IMR-90 (cell line): ENCODE results near the gene DRC3. TPM values are rescaled to one million over a fixed set of nuclear protein-coding genes. Genes with fewer than 3 reads are reported as not detected.

Experiments
- ATAC-seq: fragments of 200-7000 bp; cut with Tn5 transposase; 2 replicates; pipeline ENCODE4 v1.9.1; 2020; ENCODE audit warnings: low read depth, mild to moderate bottlenecking, moderate library complexity
- BruUV-seq: library from RNA; stranded (reverse); fragments of 400-500 nt; replicated peaks from 2 replicates; lab custom pipeline; 2021; lab: Mats Ljungman, UMichigan
- CTCF ChIA-PET: fragments of 300-600 bp; formaldehyde crosslinking; extraction: SDS; loops from one replicate; lab custom pipeline; 2021; ENCODE audit warnings: antibody characterized with exemption; lab: Yijun Ruan, JAX
- POLR2A ChIA-PET: fragments of 300-600 bp; sonication (Branson Sonifier 250); formaldehyde crosslinking; loops from one replicate; lab custom pipeline; 2022; ENCODE audit warnings: antibody characterized with exemption; ENCODE audit not compliant: unreplicated experiment; lab: Charles Lee
- DNase-seq: peaks from one replicate; pipeline ENCODE4 v3.0.0; 2013
- H2AFZ ChIP-seq: replicated peaks from 2 replicates; pipeline ENCODE3; 2013; ENCODE audit warnings: low read length, mild to moderate bottlenecking; ENCODE audit not compliant: poor library complexity
- H2AK5ac ChIP-seq: 2 replicates; pipeline ENCODE4 v1.6.1; 2013; ENCODE audit warnings: low read depth, low read length, inconsistent platforms
- H2AK9ac ChIP-seq: replicated peaks from 2 replicates; pipeline ENCODE3; 2013; ENCODE audit warnings: mild to moderate bottlenecking, low read depth, low read length, moderate library complexity; ENCODE audit not compliant: poor library complexity
- H2BK120ac ChIP-seq: 2 replicates; pipeline ENCODE4 v1.6.1; 2013; ENCODE audit warnings: low read depth, low read length, inconsistent platforms
- H2BK15ac ChIP-seq: 3 replicates; pipeline ENCODE4 v1.6.1; 2013; ENCODE audit warnings: low read depth, low read length, inconsistent platforms
- H2BK20ac ChIP-seq: 2 replicates; pipeline ENCODE4 v1.6.1; 2013; ENCODE audit warnings: low read depth, mild to moderate bottlenecking, inconsistent platforms, low read length, moderate library complexity
- H2BK5ac ChIP-seq: 2 replicates; pipeline ENCODE4 v1.6.1; 2013; ENCODE audit warnings: mild to moderate bottlenecking, low read depth, low read length, inconsistent platforms; ENCODE audit not compliant: poor library complexity, severe bottlenecking
- H3K14ac ChIP-seq: replicated peaks from 2 replicates; pipeline ENCODE4 v1.6.1; 2013; ENCODE audit warnings: low read depth, low read length, inconsistent platforms
- H3K18ac ChIP-seq: 2 replicates; pipeline ENCODE4 v1.6.1; 2013; ENCODE audit warnings: low read depth, low read length, control low read depth
- H3K23ac ChIP-seq: 2 replicates; pipeline ENCODE4 v1.6.1; 2013; ENCODE audit warnings: low read depth, low read length, inconsistent platforms
- H3K27ac ChIP-seq: 2 replicates; pipeline ENCODE4 v1.5.1; 2013; ENCODE audit warnings: mild to moderate bottlenecking, control low read depth, low read length; ENCODE audit not compliant: insufficient read depth
- H3K27me3 ChIP-seq: 2 replicates; pipeline ENCODE4 v1.6.1; 2013; ENCODE audit warnings: low read length; ENCODE audit not compliant: control insufficient read depth, insufficient read depth
- H3K36me3 ChIP-seq: 2 replicates; pipeline ENCODE4 v1.6.1; 2013; ENCODE audit warnings: low read length, mixed read lengths; ENCODE audit not compliant: control insufficient read depth, insufficient read depth
- H3K4ac ChIP-seq: 2 replicates; pipeline ENCODE4 v1.6.1; 2013; ENCODE audit warnings: low read depth, low read length, inconsistent platforms
- H3K4me1 ChIP-seq: 2 replicates; pipeline ENCODE4 v1.6.1; 2013; ENCODE audit warnings: low read length, mixed read lengths; ENCODE audit not compliant: control insufficient read depth, insufficient read depth
- H3K4me2 ChIP-seq: 2 replicates; pipeline ENCODE4 v1.6.1; 2013; ENCODE audit warnings: low read depth, mild to moderate bottlenecking, control low read depth, low read length, moderate library complexity
- H3K4me3 ChIP-seq: 2 replicates; pipeline ENCODE4 v1.5.1; 2013; ENCODE audit warnings: low read depth, mild to moderate bottlenecking, control low read depth, low read length, moderate library complexity; ENCODE audit not compliant: insufficient read depth
- H3K56ac ChIP-seq: 2 replicates; pipeline ENCODE4 v1.6.1; 2013; ENCODE audit warnings: low read length, inconsistent platforms; ENCODE audit not compliant: insufficient read depth; ENCODE audit errors: extremely low read depth
- H3K79me1 ChIP-seq, 2 experiments: 2 replicates each; pipeline ENCODE4 v1.6.1; 2013; ENCODE audit warnings: low read length in 2 of 2, inconsistent platforms in 1 of 2, low read depth in 1 of 2
- H3K9ac ChIP-seq: 2 replicates; pipeline ENCODE4 v1.6.1; 2013; ENCODE audit warnings: low read depth, low read length, control low read depth
- H3K9me1 ChIP-seq: 2 replicates; pipeline ENCODE4 v1.6.1; 2013; ENCODE audit warnings: low read length, inconsistent platforms; ENCODE audit not compliant: insufficient read depth
- H3K9me3 ChIP-seq: 2 replicates; pipeline ENCODE4 v1.6.1; 2013; ENCODE audit warnings: low read length; ENCODE audit not compliant: control insufficient read depth, insufficient read depth
- H4K20me1 ChIP-seq: 2 replicates; pipeline ENCODE4 v1.6.1; 2013; ENCODE audit warnings: low read length, inconsistent platforms; ENCODE audit not compliant: insufficient read depth
- H4K5ac ChIP-seq: 2 replicates; pipeline ENCODE4 v1.6.1; 2013; ENCODE audit warnings: mild to moderate bottlenecking, low read depth, low read length, control low read depth
- H4K8ac ChIP-seq, 2 experiments: 2 replicates each; pipeline ENCODE4 v1.6.1; 2013; ENCODE audit warnings: low read depth in 2 of 2, low read length in 2 of 2, control low read depth in 1 of 2, inconsistent platforms in 1 of 2
- H4K91ac ChIP-seq: 2 replicates; pipeline ENCODE4 v1.6.1; 2013; ENCODE audit warnings: low read depth, low read length, inconsistent platforms; ENCODE audit not compliant: insufficient read depth
- WGBS, 2 experiments: methylation state at CpG; one replicate each; pipeline versions ENCODE4 v1.1.5 to v1.1.7; 2013; ENCODE audit warnings: missing lambda C conversion rate in 2 of 2; ENCODE audit not compliant: insufficient read length in 1 of 2; ENCODE audit errors: extremely low coverage in 2 of 2; 5-methylcytosine and 5-hydroxymethylcytosine counted together
- dilution Hi-C: fragments of 300-500 bp; cut with HindIII; formaldehyde crosslinking; loops from one replicate; pipeline ENCODE4 v1.14.3; 2018; ENCODE audit warnings: low sequenced_read_pairs; ENCODE audit not compliant: unreplicated experiment
- in situ Hi-C: fragments of 300-500 bp; cut with MboI; formaldehyde crosslinking; loops from 3 replicates; pipeline ENCODE4 v1.14.3; 2019; ENCODE audit warnings: low sequenced_read_pairs, inconsistent platforms, mixed read lengths
- intact Hi-C: fragments of 100-400 bp; cut with micrococcal nuclease; formaldehyde crosslinking; loops from 2 replicates; pipeline ENCODE4 v1.10.0; 2022
- polyA plus RNA-seq, 3 experiments: library from polyadenylated mRNA; depleted of rRNA; stranded (reverse); fragments of >200 nt; gene quantifications; 2 replicates each; pipeline ENCODE4 v1.2.3, GENCODE V29; 2012; ENCODE audit warnings: low replicate concordance in 1 of 3
- total RNA-seq: library from RNA; depleted of rRNA; stranded (reverse); fragments of >200 nt; gene quantifications from 2 replicates; pipeline ENCODE4 v1.2.3, GENCODE V29; 2012
- TF ChIP-seq, protein P1 (sequence below): fragments of 150-350 bp; IDR thresholded peaks from 2 replicates; pipeline ENCODE4 v1.6.1; 2017; ENCODE audit warnings: mild to moderate bottlenecking, antibody characterized with exemption, low read length, low read depth
- TF ChIP-seq, protein P2 (sequence below): fragments of 150-350 bp; IDR thresholded peaks from 2 replicates; pipeline ENCODE4 v1.6.1; 2016; ENCODE audit warnings: low read depth, mild to moderate bottlenecking, low read length, moderate library complexity, borderline replicate concordance

DRC3 gene
- total and polyA plus RNA-seq, 2 of the 4 experiments (the other 2 are of a cell fraction), result 0.55 to 0.72 TPM

DNA sequence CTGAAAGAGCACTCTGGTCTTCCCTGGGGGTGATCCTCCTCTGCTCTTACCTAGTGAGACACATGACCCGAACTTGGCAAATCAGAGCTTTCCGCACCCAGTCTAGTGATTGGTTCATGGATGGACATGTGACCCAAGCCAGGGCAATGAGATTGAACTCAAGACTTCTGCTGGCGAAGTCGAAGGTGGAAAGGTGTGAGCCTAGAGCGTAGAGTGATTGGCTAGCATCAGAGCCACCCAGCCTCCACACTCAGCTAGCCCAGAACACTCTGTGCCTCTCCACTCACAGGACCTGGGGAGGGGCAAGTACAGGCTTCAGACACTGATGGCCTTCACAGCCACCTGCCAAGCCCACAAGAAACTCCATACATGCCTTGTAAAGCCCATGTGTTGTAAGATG lies 48.7 kb downstream of the DRC3 start:
- no peak overlapping the region for H3K27ac ChIP-seq
- H3K79me1 ChIP-seq, result peaks cover 0 to 16% of the 10 kb centered on the region in 2 experiments; a peak in 1 of 4 replicates
- dilution Hi-C loops, result no loop called here
- H4K5ac ChIP-seq, result no peak overlapping the region
- H2AFZ ChIP-seq, result no peak overlapping the region
- H4K91ac ChIP-seq, result no peak overlapping the region
- no peaks in the 10 kb centered on the region; the same call in 1 of the 2 replicates for H4K20me1 ChIP-seq
- BruUV-seq, result no TSS peak
- no peak overlapping the region for H3K56ac ChIP-seq
- H2BK5ac ChIP-seq, result no peak overlapping the region
- H3K14ac ChIP-seq, result no peak overlapping the region
- DNase-seq, result no peak
- no peak for ATAC-seq
- H3K4me3 ChIP-seq, result no peak overlapping the region
- no peak overlapping the region for H2BK20ac ChIP-seq
- ChIA-PET POLR2A (no interaction called here), CTCF (no interaction called here)
- H3K27me3 ChIP-seq, result no peaks in the 10 kb centered on the region
- H2AK5ac ChIP-seq, result no peak overlapping the region
- no peak overlapping the region for H3K18ac ChIP-seq
- no peak overlapping the region for H2BK120ac ChIP-seq
- H4K8ac ChIP-seq, result no peak overlapping the region
- intact Hi-C loops, result no loop called here
- no peak overlapping the region for H3K4ac ChIP-seq
- H2BK15ac ChIP-seq, result no peak overlapping the region
- no peak overlapping the region for H3K23ac ChIP-seq
- in situ Hi-C loops, result no loop called here
- no peak overlapping the region for H2AK9ac ChIP-seq
- TF ChIP-seq, protein P1, sequence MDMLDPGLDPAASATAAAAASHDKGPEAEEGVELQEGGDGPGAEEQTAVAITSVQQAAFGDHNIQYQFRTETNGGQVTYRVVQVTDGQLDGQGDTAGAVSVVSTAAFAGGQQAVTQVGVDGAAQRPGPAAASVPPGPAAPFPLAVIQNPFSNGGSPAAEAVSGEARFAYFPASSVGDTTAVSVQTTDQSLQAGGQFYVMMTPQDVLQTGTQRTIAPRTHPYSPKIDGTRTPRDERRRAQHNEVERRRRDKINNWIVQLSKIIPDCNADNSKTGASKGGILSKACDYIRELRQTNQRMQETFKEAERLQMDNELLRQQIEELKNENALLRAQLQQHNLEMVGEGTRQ, result peak; percentile 57; the same call in 1 of the 2 replicates
- TF ChIP-seq, protein P2, sequence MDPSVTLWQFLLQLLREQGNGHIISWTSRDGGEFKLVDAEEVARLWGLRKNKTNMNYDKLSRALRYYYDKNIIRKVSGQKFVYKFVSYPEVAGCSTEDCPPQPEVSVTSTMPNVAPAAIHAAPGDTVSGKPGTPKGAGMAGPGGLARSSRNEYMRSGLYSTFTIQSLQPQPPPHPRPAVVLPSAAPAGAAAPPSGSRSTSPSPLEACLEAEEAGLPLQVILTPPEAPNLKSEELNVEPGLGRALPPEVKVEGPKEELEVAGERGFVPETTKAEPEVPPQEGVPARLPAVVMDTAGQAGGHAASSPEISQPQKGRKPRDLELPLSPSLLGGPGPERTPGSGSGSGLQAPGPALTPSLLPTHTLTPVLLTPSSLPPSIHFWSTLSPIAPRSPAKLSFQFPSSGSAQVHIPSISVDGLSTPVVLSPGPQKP, result no peak
- peaks cover 19% of the 10 kb centered on the region; the same call in 1 of the 2 replicates for H3K9me1 ChIP-seq
- H3K4me1 ChIP-seq, result peaks cover 6% of the 10 kb centered on the region; the same call in 1 of the 2 replicates
- H3K4me2 ChIP-seq, result no peak overlapping the region
- 92% methylated on average over 2 of the region's 5 CpGs; no CpG with 5 or more reads in 1 of the 2 experiments for WGBS, 2 experiments
- no peaks in the 10 kb centered on the region for H3K9me3 ChIP-seq
- no peak overlapping the region for H3K9ac ChIP-seq
- H3K36me3 ChIP-seq, result peaks cover 10% of the 10 kb centered on the region
